Keratinocyte (primary cell): ENCODE measurements around the gene DCLRE1A.

Source experiments
- EZH2 ChIP-seq: IDR thresholded peaks from one replicate; pipeline ENCODE4 v1.6.1; 2012; ENCODE audit warnings: inconsistent platforms, mild to moderate bottlenecking, low read length, moderate library complexity
- TF ChIP-seq, protein P1 (sequence below), 3 experiments: IDR thresholded peaks in 1 of 3; conservative IDR thresholded peaks in 1 of 3; optimal IDR thresholded peaks in 1 of 3; 2 replicates in 2 of 3; 3 replicates in 1 of 3; pipeline versions ENCODE3 to v1.5.1; 2011; ENCODE audit warnings: low read length in 3 of 3, mild to moderate bottlenecking in 3 of 3, moderate library complexity in 2 of 3, control low read depth in 1 of 3, inconsistent platforms in 1 of 3; ENCODE audit not compliant: insufficient read depth in 2 of 3; ENCODE audit errors: extremely low read depth in 1 of 3

DNA sequence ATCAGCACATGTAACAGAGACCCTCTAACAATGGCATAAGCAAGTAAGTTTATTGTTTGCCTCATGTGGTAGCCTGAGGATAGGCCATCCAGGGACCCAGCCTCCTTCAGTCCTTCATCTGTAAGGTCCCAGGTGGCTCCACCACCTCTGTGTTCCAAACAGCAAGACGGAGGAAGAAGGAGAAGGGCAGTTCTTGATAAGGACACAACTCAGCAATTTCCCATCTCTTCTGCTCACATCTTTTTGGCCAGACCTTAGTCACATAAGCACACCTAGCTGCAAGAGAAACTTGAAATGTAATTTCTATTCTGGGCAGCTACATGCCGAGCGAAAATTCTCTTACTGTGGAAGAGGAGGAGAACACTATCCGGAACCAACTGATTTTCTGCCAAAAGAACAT, 33.9 kb downstream of the DCLRE1A start:
- TF ChIP-seq, protein P1, sequence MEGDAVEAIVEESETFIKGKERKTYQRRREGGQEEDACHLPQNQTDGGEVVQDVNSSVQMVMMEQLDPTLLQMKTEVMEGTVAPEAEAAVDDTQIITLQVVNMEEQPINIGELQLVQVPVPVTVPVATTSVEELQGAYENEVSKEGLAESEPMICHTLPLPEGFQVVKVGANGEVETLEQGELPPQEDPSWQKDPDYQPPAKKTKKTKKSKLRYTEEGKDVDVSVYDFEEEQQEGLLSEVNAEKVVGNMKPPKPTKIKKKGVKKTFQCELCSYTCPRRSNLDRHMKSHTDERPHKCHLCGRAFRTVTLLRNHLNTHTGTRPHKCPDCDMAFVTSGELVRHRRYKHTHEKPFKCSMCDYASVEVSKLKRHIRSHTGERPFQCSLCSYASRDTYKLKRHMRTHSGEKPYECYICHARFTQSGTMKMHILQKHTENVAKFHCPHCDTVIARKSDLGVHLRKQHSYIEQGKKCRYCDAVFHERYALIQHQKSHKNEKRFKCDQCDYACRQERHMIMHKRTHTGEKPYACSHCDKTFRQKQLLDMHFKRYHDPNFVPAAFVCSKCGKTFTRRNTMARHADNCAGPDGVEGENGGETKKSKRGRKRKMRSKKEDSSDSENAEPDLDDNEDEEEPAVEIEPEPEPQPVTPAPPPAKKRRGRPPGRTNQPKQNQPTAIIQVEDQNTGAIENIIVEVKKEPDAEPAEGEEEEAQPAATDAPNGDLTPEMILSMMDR (optimal IDR thresholded peaks at IDR 0.05 in 1 of 3, IDR thresholded peaks at IDR 0.05 in 1 of 3, conservative IDR thresholded peaks at IDR 0.05 in 1 of 3; ENCODE audit: extremely low read depth in 1 of 3, insufficient read depth in 2 of 3, low read length in 3 of 3): no peak
- no peak for TF ChIP-seq EZH2
